K562 (cell line): ENCODE results near the gene GNAI2. TPM values are rescaled to one million over a fixed set of nuclear protein-coding genes. Genes with fewer than 3 reads are reported as not detected.

Experiments
- ATF7 ChIP-seq: fragments of 450-650 bp; IDR thresholded peaks from 2 replicates; pipeline ENCODE4 v1.7.1; 2014; ENCODE audit warnings: mild to moderate bottlenecking, moderate library complexity
- BMI1 ChIP-seq: fragments of 150-350 bp; IDR thresholded peaks from 2 replicates; pipeline ENCODE4 v1.6.1; 2014; ENCODE audit warnings: low read length
- C11orf30 ChIP-seq: fragments of 450-650 bp; IDR thresholded peaks from 2 replicates; pipeline ENCODE4 v1.6.1; 2016; ENCODE audit warnings: low read depth, mild to moderate bottlenecking
- HDAC6 ChIP-seq: IDR thresholded peaks from 2 replicates; pipeline ENCODE4 v1.6.1; 2012; ENCODE audit warnings: low read depth, mild to moderate bottlenecking, control low read depth, inconsistent platforms, low read length, moderate library complexity
- JUN ChIP-seq, 2 experiments: sonication (generic) in 1 of 2; formaldehyde crosslinking in 1 of 2; IDR thresholded peaks; 2 replicates each; pipeline versions ENCODE4 v1.6.1 to v1.8.0; 2012 to 2022; ENCODE audit warnings: borderline replicate concordance in 2 of 2, mild to moderate bottlenecking in 2 of 2, improper control_type of control experiment in 1 of 2, low read depth in 1 of 2, low read length in 1 of 2, missing genetic modification reagents in 1 of 2
- KDM4B ChIP-seq, 2 experiments: fragments of 450-650 bp in 1 of 2; sonication (generic) in 1 of 2; IDR thresholded peaks; 2 replicates each; pipeline ENCODE4 v1.6.1; 2016 to 2017; ENCODE audit warnings: borderline replicate concordance in 2 of 2, antibody characterized with exemption in 1 of 2, low read depth in 1 of 2, mild to moderate bottlenecking in 1 of 2
- PHB ChIP-seq: fragments of 250-450 bp; sonication (Bioruptor Pico); IDR thresholded peaks from 2 replicates; pipeline ENCODE4 v1.5.0; 2021
- POLR2H ChIP-seq: IDR thresholded peaks from 2 replicates; pipeline ENCODE4 v1.6.1; 2016; ENCODE audit warnings: missing genetic modification characterization, low read depth, mild to moderate bottlenecking, control low read depth, missing compliant biosample characterization, moderate library complexity
- RBFOX2 ChIP-seq: fragments of 200-400 bp; formaldehyde crosslinking; IDR thresholded peaks from 2 replicates; pipeline ENCODE4 v1.6.1; 2017; ENCODE audit warnings: low read depth, mild to moderate bottlenecking, low read length, moderate library complexity
- TCFL5 ChIP-seq: fragments of 250-450 bp; sonication (Bioruptor Pico); conservative IDR thresholded peaks from 2 replicates; pipeline ENCODE4 v1.6.1; 2021; ENCODE audit warnings: mild to moderate bottlenecking, moderate library complexity, matching md5 sums
- ZNF212 ChIP-seq: fragments of 450-650 bp; formaldehyde crosslinking; IDR thresholded peaks from 2 replicates; pipeline ENCODE4 v1.4.0; 2020; ENCODE audit warnings: mild to moderate bottlenecking
- ZNF263 ChIP-seq: sonication (generic); formaldehyde crosslinking; IDR thresholded peaks from 2 replicates; pipeline ENCODE4 v1.8.0; 2022; ENCODE audit warnings: mild to moderate bottlenecking, missing genetic modification reagents, borderline replicate concordance
- ZNF274 ChIP-seq: IDR thresholded peaks from 2 replicates; pipeline ENCODE4 v1.6.1; 2011; ENCODE audit warnings: low read depth, mild to moderate bottlenecking, low read length, moderate library complexity, borderline replicate concordance
- ZNF324 ChIP-seq: fragments of 250-450 bp; sonication (Bioruptor Pico); IDR thresholded peaks from 2 replicates; pipeline ENCODE4 v1.4.0; 2020; ENCODE audit warnings: mild to moderate bottlenecking
- ZNF431 ChIP-seq: sonication (generic); formaldehyde crosslinking; IDR thresholded peaks from 2 replicates; pipeline ENCODE4 v1.8.0; 2022; ENCODE audit warnings: mild to moderate bottlenecking, missing genetic modification reagents
- ZNF695 ChIP-seq: fragments of 450-650 bp; formaldehyde crosslinking; IDR thresholded peaks from 2 replicates; pipeline ENCODE4 v1.4.0; 2020; ENCODE audit warnings: mild to moderate bottlenecking, moderate library complexity
- polyA plus RNA-seq, 8 experiments: library from polyadenylated mRNA; depleted of rRNA in 4 of 8; stranded (reverse) in 5 of 8; unstranded in 3 of 8; fragments of >200 nt; fragmentation: Nextera tagmentation in 2 of 8; fragmentation: Illumina TruSeq in 1 of 8; extraction: Ambion mirVana in 2 of 8; extraction: Trizol in 1 of 8; gene quantifications; 2 replicates each; pipeline versions ENCODE4 v1.2.1 to v1.2.3, GENCODE V29; 2011 to 2014; ENCODE audit warnings: inconsistent platforms in 1 of 8, missing spikeins in 1 of 8
- total RNA-seq, 7 experiments: library from RNA; depleted of rRNA in 6 of 7; stranded (reverse); fragments of >200 nt in 6 of 7; fragmentation: Illumina TruSeq in 2 of 7; extraction: Trizol in 2 of 7; gene quantifications; 2 replicates each; pipeline versions ENCODE4 v1.2.1 to v1.2.3, GENCODE V29; 2011 to 2021; ENCODE audit warnings: low replicate concordance in 1 of 7
- TF ChIP-seq, protein P1 (sequence below), 3 experiments: IDR thresholded peaks in 2 of 3; conservative IDR thresholded peaks in 1 of 3; 2 replicates each; pipeline ENCODE4 v1.5.1; 2011 to 2012; ENCODE audit warnings: low read length in 3 of 3, mild to moderate bottlenecking in 3 of 3, control low read depth in 2 of 3, improper control_type of control experiment in 1 of 3, inconsistent platforms in 1 of 3, low read depth in 1 of 3, mixed read lengths in 1 of 3, moderate library complexity in 1 of 3; ENCODE audit not compliant: insufficient read depth in 2 of 3
- TF ChIP-seq, protein P2 (sequence below): fragments of 450-650 bp; IDR thresholded peaks from 2 replicates; pipeline ENCODE4 v1.6.1; 2016
- TF ChIP-seq, protein P3 (sequence below), 2 experiments: fragments of 450-650 bp; conservative IDR thresholded peaks; 2 replicates each; pipeline ENCODE4 v1.6.1; 2017; ENCODE audit warnings: mild to moderate bottlenecking in 2 of 2, moderate library complexity in 2 of 2
- TF ChIP-seq, protein P4 (sequence below): sonication (generic); formaldehyde crosslinking; IDR thresholded peaks from 2 replicates; pipeline ENCODE4 v1.8.0; 2022; ENCODE audit warnings: mild to moderate bottlenecking, missing genetic modification reagents, borderline replicate concordance

GNAI2 gene
- total and polyA plus RNA-seq, 9 of the 15 experiments (the other 6 are each of a cell fraction or from before 2014, with no cell fraction given), result 1.1 to 72.2 (median 42.7) TPM

DNA sequence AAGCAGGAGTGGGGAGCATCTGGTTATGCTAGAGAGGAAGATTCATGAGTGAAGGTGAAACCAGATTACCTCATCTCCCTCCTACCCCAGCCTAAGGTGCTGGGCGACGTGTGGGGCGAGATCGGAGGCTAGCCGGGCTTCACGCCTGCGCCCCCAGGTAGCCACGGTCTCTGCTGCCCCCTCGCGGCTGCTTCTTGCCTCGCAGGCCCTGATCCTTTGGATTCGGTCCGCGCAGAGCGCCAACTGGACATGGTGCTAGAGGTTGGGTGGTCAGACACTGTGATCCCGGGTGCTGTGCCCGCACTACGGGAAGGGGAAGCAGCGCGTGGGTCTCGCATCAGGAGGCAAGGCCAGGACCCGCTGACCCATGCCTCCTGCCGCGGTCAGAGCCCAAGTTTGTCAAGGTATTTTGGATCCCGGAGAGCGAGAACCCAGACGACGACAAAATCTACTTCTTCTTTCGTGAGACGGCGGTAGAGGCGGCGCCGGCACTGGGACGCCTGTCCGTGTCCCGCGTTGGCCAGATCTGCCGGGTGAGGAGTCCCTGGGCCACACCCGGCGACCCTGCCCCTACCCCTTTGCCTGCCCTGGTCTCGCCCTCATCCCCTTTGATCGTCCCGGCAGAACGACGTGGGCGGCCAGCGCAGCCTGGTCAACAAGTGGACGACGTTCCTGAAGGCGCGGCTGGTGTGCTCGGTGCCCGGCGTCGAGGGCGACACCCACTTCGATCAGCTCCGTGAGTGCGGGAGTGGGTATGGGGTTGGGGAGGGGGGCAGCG, 37.1 kb downstream of the GNAI2 start (continued):
- TF ChIP-seq, protein P1, sequence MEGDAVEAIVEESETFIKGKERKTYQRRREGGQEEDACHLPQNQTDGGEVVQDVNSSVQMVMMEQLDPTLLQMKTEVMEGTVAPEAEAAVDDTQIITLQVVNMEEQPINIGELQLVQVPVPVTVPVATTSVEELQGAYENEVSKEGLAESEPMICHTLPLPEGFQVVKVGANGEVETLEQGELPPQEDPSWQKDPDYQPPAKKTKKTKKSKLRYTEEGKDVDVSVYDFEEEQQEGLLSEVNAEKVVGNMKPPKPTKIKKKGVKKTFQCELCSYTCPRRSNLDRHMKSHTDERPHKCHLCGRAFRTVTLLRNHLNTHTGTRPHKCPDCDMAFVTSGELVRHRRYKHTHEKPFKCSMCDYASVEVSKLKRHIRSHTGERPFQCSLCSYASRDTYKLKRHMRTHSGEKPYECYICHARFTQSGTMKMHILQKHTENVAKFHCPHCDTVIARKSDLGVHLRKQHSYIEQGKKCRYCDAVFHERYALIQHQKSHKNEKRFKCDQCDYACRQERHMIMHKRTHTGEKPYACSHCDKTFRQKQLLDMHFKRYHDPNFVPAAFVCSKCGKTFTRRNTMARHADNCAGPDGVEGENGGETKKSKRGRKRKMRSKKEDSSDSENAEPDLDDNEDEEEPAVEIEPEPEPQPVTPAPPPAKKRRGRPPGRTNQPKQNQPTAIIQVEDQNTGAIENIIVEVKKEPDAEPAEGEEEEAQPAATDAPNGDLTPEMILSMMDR (IDR thresholded peaks at IDR 0.05 in 2 of 3, conservative IDR thresholded peaks at IDR 0.05 in 1 of 3; ENCODE audit: insufficient read depth in 2 of 3, low read depth in 1 of 3, low read length in 3 of 3), result peak; percentile 89 to 94 (median 94)
- TF ChIP-seq BMI1 (no peak), RBFOX2 (peak; percentile 55), ZNF695 (CRISPR knock-in tag) (no peak), ZNF263 (CRISPR knock-in tag) (no peak), ZNF324 (CRISPR knock-in tag) (no peak), POLR2H (tag) (no peak), HDAC6 (no peak), JUN (IDR thresholded peaks at IDR 0.05; ENCODE audit: borderline replicate concordance, low read depth, low read length) (no peak), JUN (CRISPR knock-in tag; IDR thresholded peaks at IDR 0.05; ENCODE audit: borderline replicate concordance) (no peak), PHB (CRISPR knock-in tag) (no peak), TCFL5 (CRISPR knock-in tag) (no peak), ZNF212 (CRISPR knock-in tag) (no peak), ZNF274 (no peak), ZNF431 (no peak), KDM4B (IDR thresholded peaks at IDR 0.05; ENCODE audit: borderline replicate concordance in 2 of 2, low read depth in 1 of 2) (no peak), ATF7 (peak; percentile 82), C11orf30 (no peak)
- TF ChIP-seq, protein P2, sequence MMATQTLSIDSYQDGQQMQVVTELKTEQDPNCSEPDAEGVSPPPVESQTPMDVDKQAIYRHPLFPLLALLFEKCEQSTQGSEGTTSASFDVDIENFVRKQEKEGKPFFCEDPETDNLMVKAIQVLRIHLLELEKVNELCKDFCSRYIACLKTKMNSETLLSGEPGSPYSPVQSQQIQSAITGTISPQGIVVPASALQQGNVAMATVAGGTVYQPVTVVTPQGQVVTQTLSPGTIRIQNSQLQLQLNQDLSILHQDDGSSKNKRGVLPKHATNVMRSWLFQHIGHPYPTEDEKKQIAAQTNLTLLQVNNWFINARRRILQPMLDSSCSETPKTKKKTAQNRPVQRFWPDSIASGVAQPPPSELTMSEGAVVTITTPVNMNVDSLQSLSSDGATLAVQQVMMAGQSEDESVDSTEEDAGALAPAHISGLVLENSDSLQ, result no peak
- TF ChIP-seq, protein P3, sequence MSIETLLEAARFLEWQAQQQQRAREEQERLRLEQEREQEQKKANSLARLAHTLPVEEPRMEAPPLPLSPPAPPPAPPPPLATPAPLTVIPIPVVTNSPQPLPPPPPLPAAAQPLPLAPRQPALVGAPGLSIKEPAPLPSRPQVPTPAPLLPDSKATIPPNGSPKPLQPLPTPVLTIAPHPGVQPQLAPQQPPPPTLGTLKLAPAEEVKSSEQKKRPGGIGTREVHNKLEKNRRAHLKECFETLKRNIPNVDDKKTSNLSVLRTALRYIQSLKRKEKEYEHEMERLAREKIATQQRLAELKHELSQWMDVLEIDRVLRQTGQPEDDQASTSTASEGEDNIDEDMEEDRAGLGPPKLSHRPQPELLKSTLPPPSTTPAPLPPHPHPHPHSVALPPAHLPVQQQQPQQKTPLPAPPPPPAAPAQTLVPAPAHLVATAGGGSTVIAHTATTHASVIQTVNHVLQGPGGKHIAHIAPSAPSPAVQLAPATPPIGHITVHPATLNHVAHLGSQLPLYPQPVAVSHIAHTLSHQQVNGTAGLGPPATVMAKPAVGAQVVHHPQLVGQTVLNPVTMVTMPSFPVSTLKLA (conservative IDR thresholded peaks at IDR 0.05), result peak in 1 of 2 experiments; percentile 29; a peak in 1 of 4 replicates
- TF ChIP-seq, protein P4, sequence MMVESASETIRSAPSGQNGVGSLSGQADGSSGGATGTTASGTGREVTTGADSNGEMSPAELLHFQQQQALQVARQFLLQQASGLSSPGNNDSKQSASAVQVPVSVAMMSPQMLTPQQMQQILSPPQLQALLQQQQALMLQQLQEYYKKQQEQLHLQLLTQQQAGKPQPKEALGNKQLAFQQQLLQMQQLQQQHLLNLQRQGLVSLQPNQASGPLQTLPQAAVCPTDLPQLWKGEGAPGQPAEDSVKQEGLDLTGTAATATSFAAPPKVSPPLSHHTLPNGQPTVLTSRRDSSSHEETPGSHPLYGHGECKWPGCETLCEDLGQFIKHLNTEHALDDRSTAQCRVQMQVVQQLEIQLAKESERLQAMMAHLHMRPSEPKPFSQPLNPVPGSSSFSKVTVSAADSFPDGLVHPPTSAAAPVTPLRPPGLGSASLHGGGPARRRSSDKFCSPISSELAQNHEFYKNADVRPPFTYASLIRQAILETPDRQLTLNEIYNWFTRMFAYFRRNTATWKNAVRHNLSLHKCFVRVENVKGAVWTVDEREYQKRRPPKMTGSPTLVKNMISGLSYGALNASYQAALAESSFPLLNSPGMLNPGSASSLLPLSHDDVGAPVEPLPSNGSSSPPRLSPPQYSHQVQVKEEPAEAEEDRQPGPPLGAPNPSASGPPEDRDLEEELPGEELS (CRISPR knock-in tag), result no peak
